ENCODE results near the gene SART1.
"Not testable (repeated sequence)": the region's sequence is repeated elsewhere in the genome, so short reads cannot be mapped to it uniquely, and the experiment has no call there.

SART1 gene

DNA sequence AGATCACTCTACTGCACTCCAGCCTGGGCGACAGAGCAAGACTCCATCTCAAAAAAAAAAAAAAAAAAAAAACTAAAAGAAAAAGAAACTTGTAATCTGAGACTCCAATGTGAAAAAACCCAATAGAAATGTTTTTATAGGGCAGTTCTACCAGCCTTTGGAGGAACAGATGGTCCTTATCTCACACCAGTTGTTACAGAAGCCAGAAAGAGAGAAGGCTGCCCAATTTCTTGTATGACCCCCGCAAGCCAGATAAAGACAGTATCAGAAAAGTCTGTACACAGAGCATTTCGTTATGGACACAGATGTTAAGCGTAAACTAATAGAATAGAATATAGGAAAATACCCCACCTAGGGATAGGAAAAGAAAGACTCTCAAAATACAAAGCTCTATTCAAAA lies 27.5 kb upstream of the SART1 start:
- no peak for DNase-seq (ENCODE audit: low spot score)

DNA sequence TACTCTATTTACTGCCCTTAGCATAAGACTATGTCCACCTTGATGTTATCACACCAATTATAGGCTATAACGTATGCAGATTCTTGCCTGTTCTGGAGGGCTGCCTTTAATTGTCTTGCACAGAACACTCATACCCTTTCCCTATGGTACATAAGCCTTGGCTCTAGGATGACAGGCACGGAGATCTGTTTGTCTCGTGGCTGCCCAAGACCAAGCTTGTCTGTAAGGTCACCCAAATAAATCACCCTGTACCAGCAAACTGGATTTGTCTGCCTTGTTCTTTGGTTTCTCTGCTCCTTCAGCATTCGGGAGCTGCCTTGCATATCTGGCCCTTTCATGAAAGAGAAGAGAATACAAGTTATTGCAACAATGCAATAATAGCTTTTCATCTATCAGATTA lies 23.8 kb upstream of the SART1 start:
- DNase-seq (ENCODE audit: low spot score): no peak

- DNase-seq (ENCODE audit: low spot score): no peak
Measured at GRCh38 chr11:65941720-65942310, 19.7 kb upstream of the SART1 start.

DNA sequence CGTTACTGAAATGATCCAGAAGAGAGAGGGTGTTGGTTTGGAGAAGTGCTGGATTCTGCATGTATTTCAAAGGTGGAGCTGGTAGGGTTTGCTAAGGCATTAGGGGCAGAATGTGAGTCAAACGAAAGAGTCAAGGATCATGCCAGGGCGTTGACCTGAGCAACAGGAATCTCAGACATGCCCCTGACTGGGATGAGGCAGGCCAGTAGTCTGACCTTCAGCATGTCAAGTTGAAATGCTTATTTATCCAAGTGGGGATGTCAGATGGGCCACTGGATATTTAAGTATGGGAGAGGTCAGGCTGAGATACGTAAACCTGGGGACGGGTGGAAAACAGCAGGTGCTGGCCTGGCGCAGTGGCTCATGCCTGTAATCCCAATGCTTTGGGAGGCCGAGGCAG lies 19.0 kb upstream of the SART1 start:
- no peak for DNase-seq (ENCODE audit: low spot score)

DNA sequence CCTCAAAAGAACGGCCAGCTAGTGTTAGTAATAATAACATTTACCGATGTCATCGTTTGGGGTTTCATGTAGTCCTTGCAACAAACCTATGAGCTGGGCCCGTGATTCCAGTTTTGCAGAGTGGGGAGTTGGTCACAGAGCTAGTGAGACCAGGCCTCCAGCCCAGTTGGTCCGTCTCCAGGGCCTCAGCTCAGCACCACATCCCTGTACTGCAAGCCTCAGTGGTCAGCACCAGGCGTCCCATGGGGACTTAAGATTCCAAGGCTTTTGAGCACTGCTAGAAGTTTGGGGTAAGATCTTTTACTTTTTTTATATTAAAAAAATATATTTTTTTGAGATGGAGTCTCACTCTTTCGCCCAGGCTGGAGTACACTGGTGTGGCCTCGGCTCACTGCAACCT lies 17.3 kb upstream of the SART1 start:
- no peak for DNase-seq (ENCODE audit: low spot score)

DNA sequence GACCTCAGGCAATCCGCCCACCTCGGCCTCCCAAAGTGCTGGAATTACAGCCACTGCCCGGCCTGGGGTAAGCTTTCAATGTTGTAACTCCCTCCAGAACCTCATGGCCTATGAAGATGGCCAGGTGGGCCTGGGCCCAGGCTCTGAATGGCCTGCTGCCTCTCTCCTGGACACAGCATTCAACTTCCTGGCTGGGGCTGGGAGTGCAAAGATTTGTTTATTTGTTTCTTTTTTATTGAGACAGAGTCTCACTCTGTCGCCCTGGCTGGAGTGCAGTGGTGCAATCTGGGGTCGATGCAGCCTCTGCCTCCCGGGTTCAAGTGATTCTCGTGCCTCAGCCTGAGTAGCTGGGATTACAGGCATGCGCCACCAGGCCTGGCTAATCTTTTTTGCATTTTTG lies 16.8 kb upstream of the SART1 start:
- no peak for DNase-seq (ENCODE audit: low spot score)

DNA sequence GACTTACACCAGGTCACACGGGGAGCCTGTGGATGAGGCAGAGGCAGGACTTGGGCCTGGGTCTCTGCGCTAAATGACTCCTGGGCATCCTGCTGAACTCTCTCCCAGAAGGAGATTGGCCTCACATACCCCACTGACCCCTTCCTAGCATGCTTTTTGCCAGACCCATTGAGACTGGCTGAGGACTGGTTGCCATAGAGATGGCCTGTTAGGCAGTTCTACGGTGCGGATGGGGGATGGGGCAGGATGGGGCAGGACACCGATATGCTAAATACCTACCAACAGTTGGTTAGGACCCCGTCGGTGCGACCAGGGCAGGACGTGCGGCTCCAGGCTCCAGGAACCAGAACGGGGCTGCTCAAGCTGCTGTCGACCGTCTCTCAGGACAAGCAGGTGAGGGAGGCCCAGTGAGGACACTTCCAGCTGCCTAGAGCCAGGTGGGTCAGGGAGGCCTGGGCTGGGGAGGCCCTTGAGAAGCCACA lies 16.1 kb upstream of the SART1 start, which contains the start of gene TSGA10IP:
Gene TSGA10IP (plus strand): TSS at position 51 of the 482 bp plus-strand sequence. CDS start 196 bp downstream, at position 247.
- DNase-seq (ENCODE audit: low spot score): no peak

DNA sequence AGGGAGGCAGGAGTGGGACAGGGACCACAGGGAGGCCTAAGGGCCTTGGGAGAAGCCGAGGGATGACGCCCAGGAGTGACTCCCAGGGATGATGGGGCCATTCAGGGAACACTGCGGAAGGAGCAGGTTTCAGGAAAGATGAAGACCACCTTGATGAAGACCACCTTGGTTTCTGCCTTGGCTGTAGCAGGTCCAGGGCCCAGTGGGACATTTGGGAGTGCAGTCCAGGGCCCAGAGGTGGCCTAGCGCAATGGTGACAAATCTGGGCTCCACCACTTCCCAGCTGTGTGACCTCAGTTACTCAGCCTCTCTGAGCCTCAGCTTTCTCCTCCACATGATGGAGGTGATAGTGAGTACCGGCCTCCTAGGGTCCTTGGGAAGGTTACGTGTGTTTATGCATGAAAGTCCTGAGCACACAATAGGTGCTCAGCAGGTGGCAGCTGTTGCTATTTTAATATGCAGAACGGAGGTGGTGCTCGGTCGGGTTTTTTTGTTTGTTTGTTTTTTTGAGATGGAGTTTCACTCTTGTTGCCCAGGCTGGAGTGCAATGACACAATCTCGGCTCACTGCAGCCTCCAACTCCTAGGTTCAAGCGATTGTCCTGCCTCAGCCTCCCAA lies 15.5 kb upstream of the SART1 start:
- no peak for DNase-seq (ENCODE audit: low spot score)

DNA sequence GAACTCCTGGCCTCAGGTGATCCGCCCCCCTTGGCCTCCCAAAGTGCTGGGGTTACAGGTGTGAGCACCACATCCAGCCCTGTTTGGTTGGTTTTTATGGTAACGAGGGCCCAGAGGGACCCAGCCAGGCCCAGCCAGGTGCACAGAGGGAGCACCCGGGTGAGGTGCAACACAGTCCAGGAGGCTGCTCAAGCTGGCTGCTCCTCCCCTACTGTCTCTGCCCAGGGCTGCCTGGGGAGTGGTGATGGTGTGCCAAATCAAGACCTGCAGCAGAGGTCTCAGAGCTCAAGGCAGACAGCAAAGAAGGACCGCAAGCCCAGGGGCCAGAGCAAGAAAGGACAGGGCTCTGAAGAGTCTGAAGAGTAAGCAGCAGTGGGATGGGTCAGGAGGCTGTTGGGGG lies 14.9 kb upstream of the SART1 start:
- DNase-seq (ENCODE audit: low spot score): no peak

DNA sequence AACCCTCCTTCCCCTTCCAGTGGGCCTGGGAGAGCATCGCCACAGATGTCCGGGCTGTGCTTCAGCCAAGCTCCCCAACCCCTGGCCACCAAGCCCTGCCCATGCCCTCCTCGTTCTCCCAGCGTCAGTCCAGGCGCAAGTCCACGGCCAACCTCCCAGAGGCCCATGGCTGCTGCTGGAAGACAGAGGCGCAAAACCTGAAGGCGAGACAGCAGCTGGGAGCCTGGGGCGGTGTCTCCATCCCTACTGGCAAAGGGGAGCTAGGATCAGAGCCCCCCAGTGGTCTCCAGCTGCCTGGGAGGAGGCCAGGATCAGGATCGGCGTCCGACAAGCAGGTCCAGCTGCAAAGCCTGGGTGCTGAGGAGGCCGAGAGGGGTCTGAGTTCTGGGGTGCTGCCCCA lies 14.4 kb upstream of the SART1 start:
- no peak for DNase-seq (ENCODE audit: low spot score)

GRCh38 chr11:65947603-65948125 lies 13.9 kb upstream of the SART1 start:
- DNase-seq (ENCODE audit: low spot score): no peak

- not testable (repeated sequence) for DNase-seq (ENCODE audit: low spot score)
Measured at GRCh38 chr11:65950711-65951110, 10.8 kb upstream of the SART1 start.

DNA sequence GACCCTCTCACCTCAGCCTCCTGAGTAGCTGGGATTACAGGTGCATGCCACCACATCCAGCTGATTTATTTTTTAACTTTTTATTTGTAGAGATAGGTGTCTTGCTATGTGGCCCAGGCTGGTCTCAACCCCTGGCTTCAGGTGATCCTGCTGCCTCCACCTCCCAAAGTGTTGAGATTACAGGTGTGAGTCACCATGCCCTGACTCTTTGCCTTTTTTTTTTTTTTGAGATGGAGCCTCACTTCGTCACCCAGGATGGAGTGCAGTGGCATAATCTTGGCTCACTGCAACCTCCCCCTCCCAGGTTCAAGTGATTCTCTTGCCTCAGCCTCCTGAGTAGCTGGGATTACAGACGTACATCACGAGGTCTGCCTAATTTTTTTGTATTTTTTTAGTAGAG lies 9.9 kb upstream of the SART1 start:
- DNase-seq (ENCODE audit: low spot score): not testable (repeated sequence)

DNA sequence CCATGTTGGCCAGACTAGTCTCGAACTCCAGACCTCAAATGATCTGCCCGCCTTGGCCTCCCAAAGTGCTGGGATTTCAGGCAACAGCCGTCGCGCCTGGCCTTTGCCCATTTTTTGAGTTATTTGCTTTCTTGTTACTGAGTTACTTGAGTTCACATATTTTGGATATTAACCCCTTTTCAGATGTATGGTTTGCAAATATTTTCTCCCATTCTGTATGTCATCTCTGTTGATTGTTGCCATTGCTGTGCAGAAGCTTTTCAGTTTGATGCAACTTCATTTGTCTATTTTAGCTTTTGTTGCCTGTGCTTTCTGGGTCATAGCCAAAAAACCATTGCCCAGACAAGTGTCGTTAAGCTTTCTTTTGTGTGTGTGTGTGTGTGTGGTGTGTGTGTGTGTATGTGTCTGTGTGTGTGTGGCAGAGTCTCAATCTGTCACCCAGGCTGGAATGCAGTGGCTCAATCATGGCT lies 9.4 kb upstream of the SART1 start:
- DNase-seq (ENCODE audit: low spot score): no peak

- no peak for DNase-seq (ENCODE audit: low spot score)
Measured at GRCh38 chr11:65953471-65953870, 8.1 kb upstream of the SART1 start.

DNA sequence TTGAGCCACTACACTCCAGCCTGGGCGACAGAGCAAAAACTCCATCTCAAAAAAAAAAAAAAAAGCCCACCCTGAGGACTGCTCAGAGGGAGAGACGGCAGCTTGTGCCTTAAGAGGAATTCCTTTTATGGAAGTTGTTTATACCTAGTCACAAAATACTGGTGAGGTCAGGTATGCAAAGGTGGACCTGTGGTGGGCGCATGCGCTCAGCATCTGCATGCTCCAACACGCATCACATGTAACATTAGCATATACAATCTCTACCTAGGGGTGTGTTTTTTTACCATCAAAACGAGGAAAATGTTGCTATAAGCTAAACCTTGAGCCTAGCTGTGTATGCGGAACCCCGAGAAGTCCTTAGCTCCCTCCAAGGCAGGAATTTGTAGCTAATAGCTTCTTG lies 6.8 kb upstream of the SART1 start:
- DNase-seq (ENCODE audit: low spot score): no peak

GRCh38 chr11:65958291-65958690 lies 3.2 kb upstream of the SART1 start:
- no peak for DNase-seq (ENCODE audit: low spot score)

DNA sequence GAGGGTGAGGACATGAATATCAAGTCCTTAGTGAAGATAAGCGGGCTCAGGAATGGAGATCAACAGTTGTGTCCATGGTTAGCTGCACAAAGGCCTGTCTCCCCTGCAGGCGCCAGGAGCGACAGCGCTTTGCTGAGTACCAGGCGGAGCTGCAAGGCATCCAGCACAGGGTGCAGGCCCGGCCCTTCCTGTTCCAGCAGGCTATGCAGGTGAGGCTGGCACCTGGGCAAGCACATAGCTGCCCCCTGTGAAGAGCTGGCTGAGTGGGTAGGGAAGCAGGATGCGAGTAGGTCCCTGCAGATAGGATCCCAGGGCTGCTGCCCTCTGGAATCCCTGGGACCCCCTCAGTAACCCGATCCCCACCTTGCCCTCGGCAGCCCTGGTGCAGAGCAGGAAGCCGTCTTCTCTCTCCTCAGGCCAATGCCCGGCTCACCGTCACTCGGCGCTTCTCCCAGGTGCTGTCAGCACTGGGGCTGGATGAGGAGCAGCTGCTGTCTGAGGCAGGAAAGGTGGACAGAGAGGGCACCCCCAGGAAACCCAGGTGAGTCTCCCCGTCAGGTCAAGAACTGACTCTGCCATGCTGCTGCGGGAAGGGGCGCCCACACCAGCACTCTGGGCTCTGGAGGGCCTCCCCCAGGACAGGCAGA lies 2.6 kb upstream of the SART1 start:
- DNase-seq (ENCODE audit: low spot score): no peak

GRCh38 chr11:65960824-65961266 lies 689 bp upstream of the SART1 start:
- DNase-seq (ENCODE audit: low spot score): no peak

DNA sequence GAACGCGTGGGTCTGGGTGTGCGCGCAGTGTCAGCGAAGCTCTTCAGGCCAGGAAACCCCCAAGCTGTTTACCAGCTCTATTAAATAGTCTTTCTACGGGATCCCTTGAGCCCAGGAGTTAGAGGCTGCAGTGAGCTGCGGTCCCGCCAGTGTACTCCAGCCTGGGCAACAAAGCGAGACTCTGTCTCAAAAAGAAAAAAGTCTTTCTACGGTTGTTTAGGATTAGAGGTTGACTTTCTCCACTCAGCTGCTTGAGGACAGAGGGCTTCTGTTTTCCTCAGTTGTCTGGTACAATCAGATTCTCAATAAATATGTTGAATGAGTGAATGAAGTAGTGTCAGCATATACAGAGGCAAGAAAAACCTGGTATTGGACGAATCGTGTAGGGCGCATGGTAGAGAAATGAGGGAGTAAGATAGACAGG lies 619 bp downstream of the SART1 start:
- DNase-seq (ENCODE audit: low spot score): no peak

DNA sequence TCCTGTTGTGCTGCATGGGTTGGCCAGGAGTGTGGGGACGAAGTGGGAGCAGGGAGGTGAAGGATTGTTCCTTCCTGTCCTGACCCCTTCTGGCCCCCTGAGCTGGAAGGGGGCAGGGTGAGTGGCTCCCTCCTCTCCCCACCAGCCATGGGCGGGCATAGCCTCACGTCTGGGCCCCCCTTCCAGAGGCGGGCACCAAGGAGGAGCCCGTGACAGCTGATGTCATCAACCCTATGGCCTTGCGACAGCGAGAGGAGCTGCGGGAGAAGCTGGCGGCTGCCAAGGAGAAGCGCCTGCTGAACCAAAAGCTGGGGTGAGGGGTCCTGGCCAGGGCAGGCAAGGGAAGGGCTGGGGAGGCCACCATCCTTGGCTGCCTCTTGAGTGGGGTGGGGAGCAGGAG lies 3.4 kb downstream of the SART1 start:
- no peak for DNase-seq (ENCODE audit: low spot score)

DNA sequence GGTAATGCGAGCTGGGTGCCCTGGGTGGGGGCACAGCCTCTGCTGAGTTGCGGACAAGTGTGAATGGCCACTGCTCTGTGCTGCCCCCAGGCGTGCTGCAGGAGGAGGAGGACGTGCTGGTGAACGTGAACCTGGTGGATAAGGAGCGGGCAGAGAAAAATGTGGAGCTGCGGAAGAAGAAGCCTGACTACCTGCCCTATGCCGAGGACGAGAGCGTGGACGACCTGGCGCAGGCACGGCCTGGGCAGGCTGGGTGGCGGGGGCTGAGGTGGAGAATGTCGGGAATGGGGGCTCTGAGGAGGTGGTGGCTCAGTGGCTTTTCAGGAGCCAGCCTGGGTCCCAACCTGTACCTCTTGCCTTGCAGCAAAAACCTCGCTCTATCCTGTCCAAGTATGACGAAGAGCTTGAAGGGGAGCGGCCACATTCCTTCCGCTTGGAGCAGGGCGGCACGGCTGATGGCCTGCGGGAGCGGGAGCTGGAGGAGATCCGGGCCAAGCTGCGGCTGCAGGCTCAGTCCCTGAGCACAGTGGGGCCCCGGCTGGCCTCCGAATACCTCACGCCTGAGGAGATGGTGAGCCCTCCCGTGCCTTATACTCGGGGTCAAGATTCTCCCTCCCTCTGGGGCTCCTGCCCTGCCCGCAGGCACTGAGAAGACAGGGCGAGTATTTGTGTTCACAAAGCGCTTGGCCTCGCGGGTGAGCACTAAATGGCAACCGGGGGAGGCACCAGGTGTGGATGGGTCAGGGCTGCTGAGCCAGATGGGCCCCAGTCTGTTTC lies 4.6 kb downstream of the SART1 start:
- DNase-seq (ENCODE audit: low spot score): no peak

Measured in AG20443 (cell line).